Measurements from ENCODE around the gene UQCC3.
"Not testable (repeated sequence)": the region's sequence is repeated elsewhere in the genome, so short reads cannot be mapped to it uniquely, and the experiment has no call there.

UQCC3 gene

DNA sequence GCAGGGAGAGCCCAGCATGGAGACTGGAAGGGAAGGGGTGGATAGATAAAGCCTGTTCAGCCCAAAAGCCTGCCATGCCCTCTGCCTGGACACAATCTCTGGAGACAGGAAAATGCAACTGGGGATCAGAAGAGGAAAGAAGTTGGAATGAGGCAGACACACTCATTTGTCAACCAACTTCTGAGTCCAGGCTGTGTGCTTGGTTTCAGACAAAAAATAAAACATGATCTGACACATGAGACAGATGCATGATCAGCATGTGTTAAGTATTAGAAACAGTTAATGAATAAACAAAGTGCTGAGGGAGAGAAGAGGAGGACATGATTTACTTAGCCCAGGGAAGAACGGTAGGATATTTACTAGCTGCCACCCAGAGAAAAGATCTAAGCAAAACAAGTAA, 17.0 kb downstream of the UQCC3 start:
- no peak for DNase-seq (ENCODE audit: extremely low read depth, low read depth)
- TF ChIP-seq CTCF (IDR thresholded peaks at IDR 0.05; ENCODE audit: low read depth, low read length): no peak

DNA sequence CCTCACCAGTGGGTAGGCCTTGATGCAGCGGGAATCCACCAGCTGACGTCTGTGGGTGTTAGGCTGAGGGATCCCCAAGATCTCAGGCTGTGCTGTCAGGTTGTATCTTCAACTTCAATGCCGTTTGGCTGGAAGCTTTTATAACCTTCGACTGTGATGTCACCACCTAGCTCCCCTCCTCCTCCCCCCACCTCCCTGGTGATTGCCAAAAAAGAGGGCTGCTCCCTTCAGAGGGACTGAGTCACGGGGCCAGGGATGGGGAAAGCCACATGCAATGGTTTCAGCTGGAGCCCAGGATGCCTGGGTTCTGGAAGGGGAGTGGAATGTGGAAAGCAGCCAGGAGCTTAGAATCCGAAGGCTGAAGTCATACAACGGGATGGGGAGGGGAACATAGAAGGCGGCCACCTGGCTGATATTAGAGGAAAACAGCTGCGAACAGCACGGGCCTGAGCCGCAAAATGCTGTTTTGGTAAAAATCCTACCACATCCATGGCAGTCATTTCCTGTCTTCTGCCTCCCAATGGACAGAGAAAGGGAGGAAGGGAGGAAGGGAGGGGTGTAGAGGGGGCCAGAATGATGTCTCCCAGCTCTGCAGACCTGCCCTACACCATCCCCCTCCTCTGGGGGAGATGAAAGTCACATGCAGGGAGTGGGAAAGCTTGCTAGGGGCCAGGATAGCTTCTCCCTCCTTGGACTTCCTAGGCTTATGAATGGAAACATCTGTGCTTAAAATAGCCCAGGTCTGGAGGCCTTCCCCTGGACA, 18.1 kb downstream of the UQCC3 start, which contains the start of gene LRRN4CL:
LRRN4CL (minus strand) TSS at position 110 of the 763 bp plus-strand sequence. CDS start 1,022 bp downstream, outside the sequence.
- TF ChIP-seq CTCF (IDR thresholded peaks at IDR 0.05; ENCODE audit: low read depth, low read length): no peak
- peak; percentile 95 for DNase-seq (ENCODE audit: extremely low read depth, low read depth)

GRCh38 chr11:62693624-62694023, 22.2 kb downstream of the UQCC3 start:
- not testable (repeated sequence) for DNase-seq (ENCODE audit: extremely low read depth, low read depth)

DNA sequence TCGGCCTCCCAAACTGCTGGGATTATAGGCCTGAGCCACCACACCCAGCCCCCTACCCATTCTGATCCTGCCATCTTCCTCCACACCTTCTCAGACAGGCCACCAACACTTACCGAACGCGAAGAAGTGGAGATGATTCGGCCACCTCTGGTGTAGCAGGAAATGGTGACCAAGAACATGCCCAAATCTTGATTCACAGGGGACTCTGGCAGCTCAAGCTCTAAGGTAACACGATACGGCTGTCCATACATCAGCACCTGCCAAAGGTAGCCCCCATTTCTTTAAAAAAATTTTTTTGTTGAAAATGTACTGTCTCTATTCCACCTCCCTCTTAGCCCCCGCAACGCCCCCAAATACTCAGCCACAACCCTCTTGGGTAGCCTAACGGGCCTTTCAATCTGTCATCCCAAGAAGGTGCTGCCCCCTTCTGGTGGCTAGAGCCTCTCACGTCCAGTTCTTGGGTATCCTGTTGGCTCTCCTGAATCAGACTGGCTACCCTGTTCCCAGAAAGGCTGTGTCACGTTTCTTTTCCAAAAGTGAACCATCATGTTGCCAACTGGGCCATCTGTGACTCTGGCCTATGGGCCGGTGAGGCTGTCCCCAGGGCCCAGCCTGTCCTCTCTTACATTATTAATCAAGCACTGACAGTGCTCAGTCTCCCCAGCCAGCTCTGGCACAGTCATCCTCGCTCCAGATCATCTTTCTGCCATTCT, 23.1 kb downstream of the UQCC3 start:
- peak; percentile 69 for DNase-seq (ENCODE audit: extremely low read depth, low read depth)
- peak; percentile 93 for TF ChIP-seq CTCF (IDR thresholded peaks at IDR 0.05; ENCODE audit: low read depth, low read length)

- no peak for TF ChIP-seq CTCF (IDR thresholded peaks at IDR 0.05; ENCODE audit: low read depth, low read length)
- no peak for DNase-seq (ENCODE audit: extremely low read depth, low read depth)
Measured at GRCh38 chr11:62702246-62702645, 30.8 kb downstream of the UQCC3 start.

DNA sequence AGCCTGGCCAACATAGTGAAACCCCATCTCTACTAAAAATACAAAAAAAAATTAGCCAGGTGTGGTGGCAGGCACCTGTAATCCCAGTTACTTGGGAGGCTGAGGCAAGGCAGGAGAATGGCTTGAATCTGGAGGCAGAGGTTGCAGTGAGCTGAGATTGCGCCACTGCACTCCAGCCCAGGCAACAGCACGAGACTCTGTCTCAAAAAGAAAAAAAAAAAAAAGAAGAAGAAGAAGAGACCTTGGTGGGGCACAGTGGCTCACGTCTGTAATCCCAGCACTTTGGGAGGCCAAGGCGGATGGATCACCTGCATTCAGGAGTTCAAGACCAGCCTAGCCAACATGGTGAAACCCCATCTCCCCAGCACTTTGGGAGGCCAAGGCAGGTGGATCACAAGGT, 32.4 kb downstream of the UQCC3 start:
- not testable (repeated sequence) for DNase-seq (ENCODE audit: extremely low read depth, low read depth)

DNA sequence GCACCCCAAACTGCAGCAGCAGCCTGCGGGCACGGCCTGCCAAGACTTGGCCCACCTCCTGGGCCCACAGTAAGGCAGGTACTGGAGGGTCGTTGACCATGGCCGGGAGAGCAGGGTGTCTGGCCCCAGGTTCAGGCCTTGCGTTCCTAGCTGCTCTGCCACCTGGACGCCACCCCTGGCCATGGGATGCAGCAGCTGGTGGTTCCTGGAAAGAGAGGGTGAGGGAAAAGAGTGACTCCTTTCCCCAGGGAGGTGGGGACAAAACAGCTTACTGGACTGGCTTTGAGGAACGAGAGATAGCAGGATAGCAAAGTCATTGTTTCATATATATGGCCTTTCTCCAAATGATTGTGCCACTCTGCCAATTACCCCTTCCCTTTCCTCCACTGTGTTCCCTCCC, 33.9 kb downstream of the UQCC3 start:
- TF ChIP-seq CTCF (IDR thresholded peaks at IDR 0.05; ENCODE audit: low read depth, low read length): no peak
- no peak for DNase-seq (ENCODE audit: extremely low read depth, low read depth)
